WTC11 (cell line): ENCODE data around the gene HFM1.

Source experiments
- ELF4 ChIP-seq: sonication (generic); formaldehyde crosslinking; IDR thresholded peaks from 2 replicates; pipeline ENCODE4 v1.8.1; 2022; ENCODE audit warnings: low read depth, mild to moderate bottlenecking, moderate library complexity, missing genetic modification reagents
- HMGXB4 ChIP-seq: sonication (generic); formaldehyde crosslinking; IDR thresholded peaks from 2 replicates; pipeline ENCODE4 v1.8.1; 2023; ENCODE audit warnings: mild to moderate bottlenecking, moderate library complexity, missing genetic modification reagents
- JUN ChIP-seq: sonication (generic); formaldehyde crosslinking; IDR thresholded peaks from 2 replicates; pipeline ENCODE4 v1.8.0; 2023; ENCODE audit warnings: mild to moderate bottlenecking, missing genetic modification reagents
- TF ChIP-seq, protein P1 (sequence below): fragments of 200-600 bp; IDR thresholded peaks from 2 replicates; pipeline ENCODE4 v1.8.0; 2022; ENCODE audit warnings: antibody characterized with exemption
- TF ChIP-seq, protein P2 (sequence below): fragments of 250-450 bp; sonication (Bioruptor Pico); IDR thresholded peaks from 2 replicates; pipeline ENCODE4 v1.9.0; 2021; ENCODE audit warnings: moderate library complexity, mild to moderate bottlenecking, inconsistent platforms, borderline replicate concordance
- TF ChIP-seq, protein P3 (sequence below): sonication (generic); formaldehyde crosslinking; IDR thresholded peaks from 2 replicates; pipeline ENCODE4 v1.8.1; 2022; ENCODE audit warnings: mild to moderate bottlenecking, missing genetic modification reagents, moderate library complexity, borderline replicate concordance
- TF ChIP-seq, protein P4 (sequence below): sonication (generic); formaldehyde crosslinking; IDR thresholded peaks from 2 replicates; pipeline ENCODE4 v1.8.1; 2022; ENCODE audit warnings: missing genetic modification reagents, borderline replicate concordance

- TF ChIP-seq, protein P1, sequence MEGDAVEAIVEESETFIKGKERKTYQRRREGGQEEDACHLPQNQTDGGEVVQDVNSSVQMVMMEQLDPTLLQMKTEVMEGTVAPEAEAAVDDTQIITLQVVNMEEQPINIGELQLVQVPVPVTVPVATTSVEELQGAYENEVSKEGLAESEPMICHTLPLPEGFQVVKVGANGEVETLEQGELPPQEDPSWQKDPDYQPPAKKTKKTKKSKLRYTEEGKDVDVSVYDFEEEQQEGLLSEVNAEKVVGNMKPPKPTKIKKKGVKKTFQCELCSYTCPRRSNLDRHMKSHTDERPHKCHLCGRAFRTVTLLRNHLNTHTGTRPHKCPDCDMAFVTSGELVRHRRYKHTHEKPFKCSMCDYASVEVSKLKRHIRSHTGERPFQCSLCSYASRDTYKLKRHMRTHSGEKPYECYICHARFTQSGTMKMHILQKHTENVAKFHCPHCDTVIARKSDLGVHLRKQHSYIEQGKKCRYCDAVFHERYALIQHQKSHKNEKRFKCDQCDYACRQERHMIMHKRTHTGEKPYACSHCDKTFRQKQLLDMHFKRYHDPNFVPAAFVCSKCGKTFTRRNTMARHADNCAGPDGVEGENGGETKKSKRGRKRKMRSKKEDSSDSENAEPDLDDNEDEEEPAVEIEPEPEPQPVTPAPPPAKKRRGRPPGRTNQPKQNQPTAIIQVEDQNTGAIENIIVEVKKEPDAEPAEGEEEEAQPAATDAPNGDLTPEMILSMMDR, result no peak
- TF ChIP-seq ELF4 (CRISPR knock-in tag) (no peak), HMGXB4 (CRISPR knock-in tag) (no peak), JUN (CRISPR knock-in tag) (no peak)
- TF ChIP-seq, protein P2, sequence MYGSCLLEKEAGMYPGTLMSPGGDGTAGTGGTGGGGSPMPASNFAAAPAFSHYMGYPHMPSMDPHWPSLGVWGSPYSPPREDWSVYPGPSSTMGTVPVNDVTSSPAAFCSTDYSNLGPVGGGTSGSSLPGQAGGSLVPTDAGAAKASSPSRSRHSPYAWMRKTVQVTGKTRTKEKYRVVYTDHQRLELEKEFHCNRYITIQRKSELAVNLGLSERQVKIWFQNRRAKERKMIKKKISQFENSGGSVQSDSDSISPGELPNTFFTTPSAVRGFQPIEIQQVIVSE (CRISPR knock-in tag), result no peak
- TF ChIP-seq, protein P3, sequence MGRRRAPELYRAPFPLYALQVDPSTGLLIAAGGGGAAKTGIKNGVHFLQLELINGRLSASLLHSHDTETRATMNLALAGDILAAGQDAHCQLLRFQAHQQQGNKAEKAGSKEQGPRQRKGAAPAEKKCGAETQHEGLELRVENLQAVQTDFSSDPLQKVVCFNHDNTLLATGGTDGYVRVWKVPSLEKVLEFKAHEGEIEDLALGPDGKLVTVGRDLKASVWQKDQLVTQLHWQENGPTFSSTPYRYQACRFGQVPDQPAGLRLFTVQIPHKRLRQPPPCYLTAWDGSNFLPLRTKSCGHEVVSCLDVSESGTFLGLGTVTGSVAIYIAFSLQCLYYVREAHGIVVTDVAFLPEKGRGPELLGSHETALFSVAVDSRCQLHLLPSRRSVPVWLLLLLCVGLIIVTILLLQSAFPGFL (CRISPR knock-in tag), result no peak
- TF ChIP-seq, protein P4, sequence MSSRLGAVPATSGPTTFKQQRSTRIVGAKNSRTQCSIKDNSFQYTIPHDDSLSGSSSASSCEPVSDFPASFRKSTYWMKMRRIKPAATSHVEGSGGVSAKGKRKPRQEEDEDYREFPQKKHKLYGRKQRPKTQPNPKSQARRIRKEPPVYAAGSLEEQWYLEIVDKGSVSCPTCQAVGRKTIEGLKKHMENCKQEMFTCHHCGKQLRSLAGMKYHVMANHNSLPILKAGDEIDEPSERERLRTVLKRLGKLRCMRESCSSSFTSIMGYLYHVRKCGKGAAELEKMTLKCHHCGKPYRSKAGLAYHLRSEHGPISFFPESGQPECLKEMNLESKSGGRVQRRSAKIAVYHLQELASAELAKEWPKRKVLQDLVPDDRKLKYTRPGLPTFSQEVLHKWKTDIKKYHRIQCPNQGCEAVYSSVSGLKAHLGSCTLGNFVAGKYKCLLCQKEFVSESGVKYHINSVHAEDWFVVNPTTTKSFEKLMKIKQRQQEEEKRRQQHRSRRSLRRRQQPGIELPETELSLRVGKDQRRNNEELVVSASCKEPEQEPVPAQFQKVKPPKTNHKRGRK (CRISPR knock-in tag), result no peak
Observed at GRCh38 chr1:91325456-91325855, 79.2 kb downstream of the HFM1 start.
